Bronchial epithelial cell (primary cell): ENCODE results near the gene NOL3. TPM values are rescaled to one million over a fixed set of nuclear protein-coding genes. Genes with fewer than 3 reads are reported as not detected.

Experiments
- DNase-seq: peaks from one replicate; pipeline ENCODE4 v3.0.0-alpha.2; 2010; ENCODE audit warnings: low read depth
- FAIRE-seq: peaks from 2 replicates; lab custom pipeline; 2011; peaks lifted over from hg19 to GRCh38; lab: Jason Lieb, UNC
- H3K27me3 ChIP-seq: 2 replicates; pipeline ENCODE4 v1.5.1; 2011; ENCODE audit warnings: low read length; ENCODE audit not compliant: control insufficient read depth, insufficient read depth
- H3K36me3 ChIP-seq: 2 replicates; pipeline ENCODE4 v1.5.1; 2011; ENCODE audit warnings: low read length; ENCODE audit not compliant: control insufficient read depth, insufficient read depth
- H3K4me3 ChIP-seq: 2 replicates; pipeline ENCODE4 v1.5.1; 2011; ENCODE audit warnings: mild to moderate bottlenecking, low read depth, low read length, control low read depth
- total RNA-seq: library from RNA; depleted of rRNA; stranded (reverse); fragments of >200 nt; gene quantifications from 2 replicates; pipeline ENCODE4 v1.2.1, GENCODE V29; 2014
- TF ChIP-seq, protein P1 (sequence below): IDR thresholded peaks from 2 replicates; pipeline ENCODE4 v1.5.1; 2011; ENCODE audit warnings: mild to moderate bottlenecking, moderate library complexity, low read length, control low read depth, inconsistent platforms; ENCODE audit not compliant: insufficient read depth, severe bottlenecking

NOL3 gene
- total RNA-seq, 1 donor from 2014 or later = 28.2 TPM

GRCh38 chr16:67223992-67224391 is 53.7 kb downstream of the NOL3 start:
- TF ChIP-seq, protein P1, sequence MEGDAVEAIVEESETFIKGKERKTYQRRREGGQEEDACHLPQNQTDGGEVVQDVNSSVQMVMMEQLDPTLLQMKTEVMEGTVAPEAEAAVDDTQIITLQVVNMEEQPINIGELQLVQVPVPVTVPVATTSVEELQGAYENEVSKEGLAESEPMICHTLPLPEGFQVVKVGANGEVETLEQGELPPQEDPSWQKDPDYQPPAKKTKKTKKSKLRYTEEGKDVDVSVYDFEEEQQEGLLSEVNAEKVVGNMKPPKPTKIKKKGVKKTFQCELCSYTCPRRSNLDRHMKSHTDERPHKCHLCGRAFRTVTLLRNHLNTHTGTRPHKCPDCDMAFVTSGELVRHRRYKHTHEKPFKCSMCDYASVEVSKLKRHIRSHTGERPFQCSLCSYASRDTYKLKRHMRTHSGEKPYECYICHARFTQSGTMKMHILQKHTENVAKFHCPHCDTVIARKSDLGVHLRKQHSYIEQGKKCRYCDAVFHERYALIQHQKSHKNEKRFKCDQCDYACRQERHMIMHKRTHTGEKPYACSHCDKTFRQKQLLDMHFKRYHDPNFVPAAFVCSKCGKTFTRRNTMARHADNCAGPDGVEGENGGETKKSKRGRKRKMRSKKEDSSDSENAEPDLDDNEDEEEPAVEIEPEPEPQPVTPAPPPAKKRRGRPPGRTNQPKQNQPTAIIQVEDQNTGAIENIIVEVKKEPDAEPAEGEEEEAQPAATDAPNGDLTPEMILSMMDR = no peak
- no peak for FAIRE-seq
- Histone ChIP-seq H3K4me3 (no peak overlapping the region), H3K36me3 (peaks cover 2% of the 10 kb centered on the region), H3K27me3 (no peaks in the 10 kb centered on the region)
- DNase-seq = no peak

Other genes starting within 250 kb of the NOL3 start
- 75.0 and 130 TPM in 2 replicates for gene RRAD, start 245.0 kb upstream of the NOL3 start, total RNA-seq
- gene CIAO2B, start 236.1 kb upstream of the NOL3 start, total RNA-seq = 227 and 333 TPM in 2 replicates
- 78.2 and 434 TPM in 2 replicates for gene CES2, start 235.0 kb upstream of the NOL3 start, total RNA-seq
- gene CES3, start 209.3 kb upstream of the NOL3 start, total RNA-seq = 1.6 and 6.3 TPM in 2 replicates
- 1.1 and 1.5 TPM in 2 replicates for gene CES4A, start 181.9 kb upstream of the NOL3 start, total RNA-seq
- 101 and 121 TPM in 2 replicates for gene CBFB, start 141.4 kb upstream of the NOL3 start, total RNA-seq
- 7.6 and 16.3 TPM in 2 replicates for gene PHAF1, start 60.6 kb upstream of the NOL3 start, total RNA-seq
- 8.7 and 11.4 TPM in 2 replicates for gene B3GNT9, start 19.5 kb upstream of the NOL3 start, total RNA-seq
- 31.9 and 35.8 TPM in 2 replicates for gene TRADD, start 10.6 kb upstream of the NOL3 start, total RNA-seq
- gene FBXL8, start 10.6 kb upstream of the NOL3 start, total RNA-seq = 4.1 and 4.5 TPM in 2 replicates
- 3.7 and 8.1 TPM in 2 replicates for gene HSF4, start 5.8 kb upstream of the NOL3 start, total RNA-seq
- gene MATCAP1, start 13.4 kb downstream of the NOL3 start, total RNA-seq = 5.5 and 5.8 TPM in 2 replicates
- gene EXOC3L1, start 19.6 kb downstream of the NOL3 start, total RNA-seq = not detected in 2 replicates
- gene E2F4, start 21.6 kb downstream of the NOL3 start, total RNA-seq = 47.1 and 47.6 TPM in 2 replicates
- gene ELMO3, start 28.6 kb downstream of the NOL3 start, total RNA-seq = 25.6 and 44.0 TPM in 2 replicates
- 35.1 and 56.9 TPM in 2 replicates for gene TMEM208, start 56.6 kb downstream of the NOL3 start, total RNA-seq
- gene FHOD1, start 76.9 kb downstream of the NOL3 start, total RNA-seq = 2.0 and 2.6 TPM in 2 replicates
- gene SLC9A5, start 78.4 kb downstream of the NOL3 start, total RNA-seq = 0.26 TPM in 2 replicates
- 8.2 and 11.6 TPM in 2 replicates for gene PLEKHG4, start 109.0 kb downstream of the NOL3 start, total RNA-seq
- gene KCTD19, start 156.2 kb downstream of the NOL3 start, total RNA-seq = not detected in 2 replicates
- not detected in 2 replicates for gene LRRC36, start 156.3 kb downstream of the NOL3 start, total RNA-seq
- gene TPPP3, start 223.0 kb downstream of the NOL3 start, total RNA-seq = 0.13 TPM in 1 of 2 replicates, not detected in the other
- gene ZDHHC1, start 245.9 kb downstream of the NOL3 start, total RNA-seq = 1.8 and 4.1 TPM in 2 replicates